IMR-90 (cell line): ENCODE measurements around the gene SMG5. TPM values are rescaled to one million over a fixed set of nuclear protein-coding genes. Genes with fewer than 3 reads are reported as not detected.

Experiments
- ATAC-seq: fragments of 200-7000 bp; cut with Tn5 transposase; 2 replicates; pipeline ENCODE4 v1.9.1; 2020; ENCODE audit warnings: low read depth, mild to moderate bottlenecking, moderate library complexity
- BruUV-seq: library from RNA; stranded (reverse); fragments of 400-500 nt; replicated peaks from 2 replicates; lab custom pipeline; 2021; lab: Mats Ljungman, UMichigan
- CTCF ChIA-PET: fragments of 300-600 bp; formaldehyde crosslinking; extraction: SDS; loops from one replicate; lab custom pipeline; 2021; ENCODE audit warnings: antibody characterized with exemption; lab: Yijun Ruan, JAX
- POLR2A ChIA-PET: fragments of 300-600 bp; sonication (Branson Sonifier 250); formaldehyde crosslinking; loops from one replicate; lab custom pipeline; 2022; ENCODE audit warnings: antibody characterized with exemption; ENCODE audit not compliant: unreplicated experiment; lab: Charles Lee
- DNase-seq: peaks from one replicate; pipeline ENCODE4 v3.0.0; 2013
- H2AFZ ChIP-seq: replicated peaks from 2 replicates; pipeline ENCODE3; 2013; ENCODE audit warnings: low read length, mild to moderate bottlenecking; ENCODE audit not compliant: poor library complexity
- H2AK5ac ChIP-seq: 2 replicates; pipeline ENCODE4 v1.6.1; 2013; ENCODE audit warnings: low read depth, low read length, inconsistent platforms
- H2AK9ac ChIP-seq: replicated peaks from 2 replicates; pipeline ENCODE3; 2013; ENCODE audit warnings: mild to moderate bottlenecking, low read depth, low read length, moderate library complexity; ENCODE audit not compliant: poor library complexity
- H2BK120ac ChIP-seq: 2 replicates; pipeline ENCODE4 v1.6.1; 2013; ENCODE audit warnings: low read depth, low read length, inconsistent platforms
- H2BK15ac ChIP-seq: 3 replicates; pipeline ENCODE4 v1.6.1; 2013; ENCODE audit warnings: low read depth, low read length, inconsistent platforms
- H2BK20ac ChIP-seq: 2 replicates; pipeline ENCODE4 v1.6.1; 2013; ENCODE audit warnings: low read depth, mild to moderate bottlenecking, inconsistent platforms, low read length, moderate library complexity
- H2BK5ac ChIP-seq: 2 replicates; pipeline ENCODE4 v1.6.1; 2013; ENCODE audit warnings: mild to moderate bottlenecking, low read depth, low read length, inconsistent platforms; ENCODE audit not compliant: poor library complexity, severe bottlenecking
- H3K14ac ChIP-seq: replicated peaks from 2 replicates; pipeline ENCODE4 v1.6.1; 2013; ENCODE audit warnings: low read depth, low read length, inconsistent platforms
- H3K18ac ChIP-seq: 2 replicates; pipeline ENCODE4 v1.6.1; 2013; ENCODE audit warnings: low read depth, low read length, control low read depth
- H3K23ac ChIP-seq: 2 replicates; pipeline ENCODE4 v1.6.1; 2013; ENCODE audit warnings: low read depth, low read length, inconsistent platforms
- H3K27ac ChIP-seq: 2 replicates; pipeline ENCODE4 v1.5.1; 2013; ENCODE audit warnings: mild to moderate bottlenecking, control low read depth, low read length; ENCODE audit not compliant: insufficient read depth
- H3K27me3 ChIP-seq: 2 replicates; pipeline ENCODE4 v1.6.1; 2013; ENCODE audit warnings: low read length; ENCODE audit not compliant: control insufficient read depth, insufficient read depth
- H3K36me3 ChIP-seq: 2 replicates; pipeline ENCODE4 v1.6.1; 2013; ENCODE audit warnings: low read length, mixed read lengths; ENCODE audit not compliant: control insufficient read depth, insufficient read depth
- H3K4ac ChIP-seq: 2 replicates; pipeline ENCODE4 v1.6.1; 2013; ENCODE audit warnings: low read depth, low read length, inconsistent platforms
- H3K4me1 ChIP-seq: 2 replicates; pipeline ENCODE4 v1.6.1; 2013; ENCODE audit warnings: low read length, mixed read lengths; ENCODE audit not compliant: control insufficient read depth, insufficient read depth
- H3K4me2 ChIP-seq: 2 replicates; pipeline ENCODE4 v1.6.1; 2013; ENCODE audit warnings: low read depth, mild to moderate bottlenecking, control low read depth, low read length, moderate library complexity
- H3K4me3 ChIP-seq: 2 replicates; pipeline ENCODE4 v1.5.1; 2013; ENCODE audit warnings: low read depth, mild to moderate bottlenecking, control low read depth, low read length, moderate library complexity; ENCODE audit not compliant: insufficient read depth
- H3K56ac ChIP-seq: 2 replicates; pipeline ENCODE4 v1.6.1; 2013; ENCODE audit warnings: low read length, inconsistent platforms; ENCODE audit not compliant: insufficient read depth; ENCODE audit errors: extremely low read depth
- H3K79me1 ChIP-seq, 2 experiments: 2 replicates each; pipeline ENCODE4 v1.6.1; 2013; ENCODE audit warnings: low read length in 2 of 2, inconsistent platforms in 1 of 2, low read depth in 1 of 2
- H3K9ac ChIP-seq: 2 replicates; pipeline ENCODE4 v1.6.1; 2013; ENCODE audit warnings: low read depth, low read length, control low read depth
- H3K9me1 ChIP-seq: 2 replicates; pipeline ENCODE4 v1.6.1; 2013; ENCODE audit warnings: low read length, inconsistent platforms; ENCODE audit not compliant: insufficient read depth
- H3K9me3 ChIP-seq: 2 replicates; pipeline ENCODE4 v1.6.1; 2013; ENCODE audit warnings: low read length; ENCODE audit not compliant: control insufficient read depth, insufficient read depth
- H4K20me1 ChIP-seq: 2 replicates; pipeline ENCODE4 v1.6.1; 2013; ENCODE audit warnings: low read length, inconsistent platforms; ENCODE audit not compliant: insufficient read depth
- H4K5ac ChIP-seq: 2 replicates; pipeline ENCODE4 v1.6.1; 2013; ENCODE audit warnings: mild to moderate bottlenecking, low read depth, low read length, control low read depth
- H4K8ac ChIP-seq, 2 experiments: 2 replicates each; pipeline ENCODE4 v1.6.1; 2013; ENCODE audit warnings: low read depth in 2 of 2, low read length in 2 of 2, control low read depth in 1 of 2, inconsistent platforms in 1 of 2
- H4K91ac ChIP-seq: 2 replicates; pipeline ENCODE4 v1.6.1; 2013; ENCODE audit warnings: low read depth, low read length, inconsistent platforms; ENCODE audit not compliant: insufficient read depth
- MAZ ChIP-seq: IDR thresholded peaks from 2 replicates; pipeline ENCODE4 v1.6.1; 2012; ENCODE audit warnings: low read depth, mild to moderate bottlenecking, low read length, improper control_type of control experiment, moderate library complexity, borderline replicate concordance
- WGBS, 2 experiments: methylation state at CpG; one replicate each; pipeline versions ENCODE4 v1.1.5 to v1.1.7; 2013; ENCODE audit warnings: missing lambda C conversion rate in 2 of 2; ENCODE audit not compliant: insufficient read length in 1 of 2; ENCODE audit errors: extremely low coverage in 2 of 2; 5-methylcytosine and 5-hydroxymethylcytosine counted together
- dilution Hi-C: fragments of 300-500 bp; cut with HindIII; formaldehyde crosslinking; loops from one replicate; pipeline ENCODE4 v1.14.3; 2018; ENCODE audit warnings: low sequenced_read_pairs; ENCODE audit not compliant: unreplicated experiment
- in situ Hi-C: fragments of 300-500 bp; cut with MboI; formaldehyde crosslinking; loops from 3 replicates; pipeline ENCODE4 v1.14.3; 2019; ENCODE audit warnings: low sequenced_read_pairs, inconsistent platforms, mixed read lengths
- intact Hi-C: fragments of 100-400 bp; cut with micrococcal nuclease; formaldehyde crosslinking; loops from 2 replicates; pipeline ENCODE4 v1.10.0; 2022
- polyA plus RNA-seq, 3 experiments: library from polyadenylated mRNA; depleted of rRNA; stranded (reverse); fragments of >200 nt; gene quantifications; 2 replicates each; pipeline ENCODE4 v1.2.3, GENCODE V29; 2012; ENCODE audit warnings: low replicate concordance in 1 of 3
- total RNA-seq: library from RNA; depleted of rRNA; stranded (reverse); fragments of >200 nt; gene quantifications from 2 replicates; pipeline ENCODE4 v1.2.3, GENCODE V29; 2012

SMG5 gene
- total and polyA plus RNA-seq, 2 of the 4 experiments (the other 2 are of a cell fraction): 34.7 to 37.3 TPM

GRCh38 chr1:156246241-156246780 lies 36.3 kb downstream of the SMG5 start:
- peak overlapping the region; percentile 87 for H2AFZ ChIP-seq
- H2BK5ac ChIP-seq: no peak overlapping the region
- peaks cover 26% of the 10 kb centered on the region for H3K36me3 ChIP-seq
- H3K27ac ChIP-seq: no peak overlapping the region
- H3K4me1 ChIP-seq: peaks cover 2% of the 10 kb centered on the region; the same call in 1 of the 2 replicates
- no peak overlapping the region for H3K23ac ChIP-seq
- ChIA-PET POLR2A (interaction anchor here (0.6 kb wide), 2 partner anchors 12 to 113 kb away, joined by 9 to 15 read pairs; no protein-coding TSS in a partner anchor), CTCF (no interaction called here)
- no peak overlapping the region for H3K4ac ChIP-seq
- no peaks in the 10 kb centered on the region; the same call in none of the 2 replicates for H4K20me1 ChIP-seq
- no peak overlapping the region for H3K18ac ChIP-seq
- H2BK120ac ChIP-seq: no peak overlapping the region
- peaks cover 12% of the 10 kb centered on the region; the same call in 1 of the 2 replicates for H3K27me3 ChIP-seq
- no peak overlapping the region for H2BK20ac ChIP-seq
- H3K14ac ChIP-seq: no peak overlapping the region
- no peaks in the 10 kb centered on the region for H3K79me1 ChIP-seq
- intact Hi-C loops (no loop called here), dilution Hi-C loops (no loop called here), in situ Hi-C loops (no loop called here)
- no TSS peak for BruUV-seq
- no peaks in the 10 kb centered on the region for H3K9me3 ChIP-seq
- no peak for TF ChIP-seq MAZ
- no peak overlapping the region for H2BK15ac ChIP-seq
- no peak overlapping the region for H3K9ac ChIP-seq
- DNase-seq (no peak), ATAC-seq (no peak)
- no peaks in the 10 kb centered on the region for H3K9me1 ChIP-seq
- H4K91ac ChIP-seq: no peak overlapping the region
- WGBS, 2 experiments: 60% methylated on average over 1 of the region's 10 CpGs; no CpG with 5 or more reads in 1 of the 2 experiments
- no peak overlapping the region for H4K8ac ChIP-seq
- 0 out of 2 replicates have a peak overlapping the region, but pooled peaks have one; percentile 24 for H2AK5ac ChIP-seq
- H2AK9ac ChIP-seq: peak overlapping the region; percentile 37
- H3K4me2 ChIP-seq: no peak overlapping the region; the same call in 1 of the 2 replicates
- H3K4me3 ChIP-seq: no peak overlapping the region
- H4K5ac ChIP-seq: no peak overlapping the region
- H3K56ac ChIP-seq: no peak overlapping the region
